Skeletal muscle satellite cell (primary cell): ENCODE data around the gene CDYL2. TPM values are rescaled to one million over a fixed set of nuclear protein-coding genes. Genes with fewer than 3 reads are reported as not detected.

Experiments
- H3K27me3 ChIP-seq: 2 replicates; pipeline ENCODE4 v1.7.0; 2013; ENCODE audit warnings: low read length; ENCODE audit not compliant: control insufficient read depth, insufficient read depth
- H3K36me3 ChIP-seq: 2 replicates; pipeline ENCODE4 v1.7.0; 2013; ENCODE audit warnings: mild to moderate bottlenecking, control low read depth, low read length; ENCODE audit not compliant: insufficient read depth
- H3K4me1 ChIP-seq: 2 replicates; pipeline ENCODE4 v1.7.0; 2013; ENCODE audit warnings: low read length; ENCODE audit not compliant: control insufficient read depth, insufficient read depth
- H3K4me2 ChIP-seq: 2 replicates; pipeline ENCODE4 v1.7.0; 2013; ENCODE audit warnings: mild to moderate bottlenecking, low read length
- H3K4me3 ChIP-seq: 2 replicates; pipeline ENCODE4 v1.7.0; 2013; ENCODE audit warnings: low read length
- H3K9ac ChIP-seq: 2 replicates; pipeline ENCODE4 v1.7.0; 2013; ENCODE audit warnings: mild to moderate bottlenecking, low read depth, low read length, moderate library complexity
- H3K9me3 ChIP-seq: replicated peaks from 2 replicates; pipeline ENCODE4 v1.7.0; 2013; ENCODE audit warnings: mild to moderate bottlenecking, control low read depth, low read length
- total RNA-seq: library from RNA; depleted of rRNA; stranded (reverse); fragments of >200 nt; gene quantifications from 2 replicates; pipeline ENCODE4 v1.2.3, GENCODE V29; 2012; rRNA removed

The CDYL2 gene
- total RNA-seq: 2.0 and 3.7 TPM in 2 replicates

GRCh38 chr16:80804526-80805383 is at the start of gene CDYL2:
TSS of gene CDYL2 (minus strand) at chr16:80804598. CDS start at chr16:80804173, 425 bp downstream.
- H3K9me3 ChIP-seq: no peaks in the 10 kb centered on the region
- peak within 1 kb of the TSS; percentile 76 for H3K9ac ChIP-seq
- peaks cover 22% of the 10 kb centered on the region for H3K4me1 ChIP-seq
- no peaks in the 10 kb centered on the region for H3K27me3 ChIP-seq
- H3K4me2 ChIP-seq: peak within 1 kb of the TSS; percentile 81
- H3K36me3 ChIP-seq: no peaks in the 10 kb centered on the region
- H3K4me3 ChIP-seq: peak within 1 kb of the TSS; percentile 95

- Histone ChIP-seq H3K36me3 (no peaks in the 10 kb centered on the region), H3K4me2 (no peak overlapping the region), H3K4me3 (no peak overlapping the region), H3K9ac (no peak overlapping the region), H3K27me3 (peaks cover 3% of the 10 kb centered on the region), H3K4me1 (no peaks in the 10 kb centered on the region), H3K9me3 (no peaks in the 10 kb centered on the region)
Observed at GRCh38 chr16:80852261-80852872, 48.0 kb upstream of the CDYL2 start.

- Histone ChIP-seq H3K9ac (no peak overlapping the region), H3K4me3 (no peak overlapping the region), H3K36me3 (no peaks in the 10 kb centered on the region), H3K9me3 (no peaks in the 10 kb centered on the region), H3K4me2 (no peak overlapping the region), H3K27me3 (peaks cover 3% of the 10 kb centered on the region), H3K4me1 (no peaks in the 10 kb centered on the region)
Observed at GRCh38 chr16:80851831-80852230, 47.4 kb upstream of the CDYL2 start.

- H3K4me2 ChIP-seq: no peak overlapping the region
- H3K36me3 ChIP-seq: no peaks in the 10 kb centered on the region
- no peak overlapping the region for H3K4me3 ChIP-seq
- H3K9me3 ChIP-seq: no peaks in the 10 kb centered on the region
- H3K27me3 ChIP-seq: peaks cover 3% of the 10 kb centered on the region
- no peak overlapping the region for H3K9ac ChIP-seq
- no peaks in the 10 kb centered on the region for H3K4me1 ChIP-seq
Observed at GRCh38 chr16:80850757-80851156, 46.4 kb upstream of the CDYL2 start.

- Histone ChIP-seq H3K36me3 (no peaks in the 10 kb centered on the region), H3K9me3 (no peaks in the 10 kb centered on the region), H3K4me3 (no peak overlapping the region), H3K4me2 (no peak overlapping the region), H3K4me1 (no peaks in the 10 kb centered on the region), H3K9ac (no peak overlapping the region), H3K27me3 (peaks cover 3% of the 10 kb centered on the region)
Observed at GRCh38 chr16:80848862-80849261, 44.5 kb upstream of the CDYL2 start.

- H3K9me3 ChIP-seq: no peaks in the 10 kb centered on the region
- H3K4me2 ChIP-seq: no peak overlapping the region
- H3K4me1 ChIP-seq: no peaks in the 10 kb centered on the region
- no peak overlapping the region for H3K4me3 ChIP-seq
- H3K36me3 ChIP-seq: no peaks in the 10 kb centered on the region
- no peak overlapping the region for H3K9ac ChIP-seq
- peaks cover 3% of the 10 kb centered on the region for H3K27me3 ChIP-seq
Observed at GRCh38 chr16:80846680-80847079, 42.3 kb upstream of the CDYL2 start.

- no peaks in the 10 kb centered on the region for H3K4me1 ChIP-seq
- H3K9ac ChIP-seq: no peak overlapping the region
- peaks cover 5% of the 10 kb centered on the region for H3K27me3 ChIP-seq
- H3K9me3 ChIP-seq: no peaks in the 10 kb centered on the region
- no peak overlapping the region for H3K4me2 ChIP-seq
- no peak overlapping the region for H3K4me3 ChIP-seq
- H3K36me3 ChIP-seq: no peaks in the 10 kb centered on the region
Observed at GRCh38 chr16:80846275-80846674, 41.9 kb upstream of the CDYL2 start.

GRCh38 chr16:80844395-80844794 is 40.0 kb upstream of the CDYL2 start:
- Histone ChIP-seq H3K9ac (no peak overlapping the region), H3K4me2 (no peak overlapping the region), H3K4me3 (no peak overlapping the region), H3K9me3 (no peaks in the 10 kb centered on the region), H3K36me3 (no peaks in the 10 kb centered on the region), H3K4me1 (no peaks in the 10 kb centered on the region), H3K27me3 (peaks cover 5% of the 10 kb centered on the region)

GRCh38 chr16:80841231-80841630 is 36.8 kb upstream of the CDYL2 start:
- no peaks in the 10 kb centered on the region for H3K36me3 ChIP-seq
- H3K27me3 ChIP-seq: peaks cover 5% of the 10 kb centered on the region
- H3K4me2 ChIP-seq: no peak overlapping the region
- no peak overlapping the region for H3K9ac ChIP-seq
- no peak overlapping the region for H3K4me3 ChIP-seq
- no peaks in the 10 kb centered on the region for H3K9me3 ChIP-seq
- H3K4me1 ChIP-seq: no peaks in the 10 kb centered on the region

GRCh38 chr16:80837533-80838147 is 33.2 kb upstream of the CDYL2 start:
- H3K4me2 ChIP-seq: no peak overlapping the region
- H3K4me1 ChIP-seq: no peaks in the 10 kb centered on the region
- no peaks in the 10 kb centered on the region for H3K9me3 ChIP-seq
- no peak overlapping the region for H3K9ac ChIP-seq
- H3K4me3 ChIP-seq: no peak overlapping the region
- H3K36me3 ChIP-seq: no peaks in the 10 kb centered on the region
- peaks cover 5% of the 10 kb centered on the region for H3K27me3 ChIP-seq

GRCh38 chr16:80836846-80837245 is 32.4 kb upstream of the CDYL2 start:
- Histone ChIP-seq H3K4me2 (no peak overlapping the region), H3K9me3 (no peaks in the 10 kb centered on the region), H3K4me3 (no peak overlapping the region), H3K9ac (no peak overlapping the region), H3K27me3 (peaks cover 9% of the 10 kb centered on the region), H3K4me1 (no peaks in the 10 kb centered on the region), H3K36me3 (no peaks in the 10 kb centered on the region)
